Effector CD4-positive, alpha-beta T cell (primary cell): ENCODE results near the gene CBX1.
"Not testable (repeated sequence)": the region's sequence is repeated elsewhere in the genome, so short reads cannot be mapped to it uniquely, and the experiment has no call there.

Source experiments
- DNase-seq: peaks from one replicate; pipeline ENCODE4 v3.0.0-alpha.2; 2020

The CBX1 gene

DNA sequence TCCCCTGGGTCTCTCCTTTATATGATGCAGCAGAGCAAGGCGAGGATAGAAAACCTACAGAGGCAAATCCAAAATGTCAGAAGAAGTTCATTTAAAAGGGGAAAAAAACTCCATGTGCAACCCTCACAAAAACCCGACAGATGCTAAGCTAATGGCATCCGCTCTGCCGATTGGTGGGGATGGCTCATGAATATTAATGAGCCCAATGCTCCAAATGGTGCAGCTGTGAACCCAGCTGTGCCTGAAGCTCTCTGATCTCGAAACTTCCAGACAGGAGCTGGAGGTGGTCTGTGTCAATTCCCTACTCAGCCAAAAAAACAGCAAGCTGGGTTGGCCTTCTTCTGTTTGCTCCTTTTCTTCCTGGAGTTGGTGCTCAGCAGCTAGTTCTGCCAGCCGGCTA is 21.8 kb upstream of the CBX1 start:
- DNase-seq = no peak

DNA sequence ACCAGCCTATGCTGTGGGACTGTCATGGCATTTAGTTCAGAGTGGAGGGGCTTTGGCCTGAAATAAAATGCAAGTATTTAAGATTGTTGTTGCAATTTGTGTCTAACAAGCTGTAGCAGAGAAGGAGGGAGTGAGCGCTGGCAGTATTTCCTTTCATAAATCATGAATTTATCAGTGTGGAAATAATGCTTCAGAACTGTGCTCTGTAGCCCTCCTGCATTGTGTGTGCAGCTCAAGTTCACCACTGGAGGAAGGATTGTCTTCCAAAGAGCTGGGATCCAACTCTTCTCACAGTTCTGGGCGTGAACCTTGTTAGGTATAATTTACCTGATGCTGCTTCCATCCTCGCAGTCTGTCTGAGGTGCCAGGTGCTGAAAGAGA is 21.4 kb upstream of the CBX1 start:
- no peak for DNase-seq

DNA sequence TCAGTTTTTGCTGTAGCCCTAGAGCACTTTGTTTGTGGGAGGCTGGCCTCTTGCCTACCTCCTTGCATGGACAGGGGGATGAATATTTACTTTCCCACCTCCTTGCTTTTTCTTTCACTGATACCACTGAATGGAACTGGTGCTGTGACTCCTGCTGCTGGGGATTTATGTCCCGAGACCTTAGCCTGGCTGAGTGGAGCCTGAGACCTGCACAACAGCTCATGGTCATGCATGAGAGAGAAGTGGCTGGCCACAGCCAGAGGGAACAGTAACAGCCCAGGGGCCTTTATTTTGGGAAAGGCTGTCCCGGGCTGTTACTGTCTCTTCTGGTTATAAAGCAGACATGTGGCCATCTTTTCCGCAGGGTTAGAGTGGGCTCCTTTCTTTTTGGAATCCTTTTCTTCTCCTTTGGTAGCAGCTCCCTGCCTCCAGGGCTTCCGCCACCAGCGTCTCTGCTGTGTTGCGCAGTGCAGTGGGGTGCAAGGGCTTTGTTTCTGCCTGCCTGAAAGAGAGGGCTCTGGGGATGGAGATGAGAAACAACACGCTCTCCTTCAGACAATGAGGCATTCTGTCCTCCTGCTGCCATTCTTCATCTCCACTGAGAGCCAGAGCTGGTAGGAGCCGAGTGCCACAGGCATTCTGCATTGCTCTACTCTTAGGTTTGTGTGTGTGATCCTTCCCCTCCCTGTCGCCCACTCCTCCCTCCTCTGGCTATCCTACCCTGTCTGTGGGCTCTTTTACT is 20.8 kb upstream of the CBX1 start:
- no peak for DNase-seq

DNA sequence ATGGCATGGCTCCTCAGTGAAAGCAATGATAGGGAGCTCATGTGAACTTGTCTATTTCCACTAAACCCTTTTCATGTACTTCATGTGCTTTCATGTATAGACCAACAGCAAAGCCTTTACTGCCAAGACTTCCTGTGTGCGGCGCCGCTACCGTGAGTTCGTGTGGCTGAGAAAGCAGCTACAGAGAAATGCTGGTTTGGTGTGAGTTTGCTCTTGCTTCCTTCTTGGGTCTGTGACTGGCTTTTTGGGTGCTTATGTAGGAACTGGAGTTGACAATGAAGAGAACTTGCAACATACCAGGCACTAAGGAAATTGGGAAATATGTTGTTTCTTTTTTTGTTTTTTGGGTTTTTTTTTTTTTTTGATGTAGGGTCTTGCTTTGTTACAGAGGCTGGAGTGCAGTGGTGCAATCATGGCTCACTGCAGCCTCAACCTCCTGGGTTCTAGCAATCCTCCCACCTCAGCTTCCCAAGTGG is 12.0 kb upstream of the CBX1 start:
- peak; percentile 23 for DNase-seq

DNA sequence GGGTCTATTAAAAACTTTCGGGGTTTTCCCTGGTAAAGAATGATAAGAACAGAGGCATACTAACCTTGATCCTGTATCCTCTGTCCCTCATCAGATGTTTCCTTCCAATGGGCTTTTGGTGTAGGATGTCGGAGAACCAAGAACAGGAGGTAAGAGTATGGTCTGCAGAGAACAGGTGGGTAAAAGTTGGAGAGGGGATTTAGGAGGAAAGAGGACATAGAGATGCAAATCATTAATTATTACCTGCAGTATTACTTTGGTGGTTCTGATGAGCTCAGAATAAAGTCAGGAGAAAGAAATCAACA is 10.6 kb upstream of the CBX1 start:
- DNase-seq = no peak

GRCh38 chr17:48110761-48111160 is 9.5 kb upstream of the CBX1 start:
- DNase-seq = no peak

GRCh38 chr17:48107137-48108055 is 6.1 kb upstream of the CBX1 start, which contains the start of gene SNX11:
TSS of gene SNX11 (plus strand) at chr17:48107766. CDS start at chr17:48112044, 4,278 bp downstream.
- peak; percentile 96 for DNase-seq

GRCh38 chr17:48106802-48107136 is 5.5 kb upstream of the CBX1 start:
- DNase-seq = no peak

GRCh38 chr17:48104440-48104839 is 3.2 kb upstream of the CBX1 start:
- DNase-seq = no peak

DNA sequence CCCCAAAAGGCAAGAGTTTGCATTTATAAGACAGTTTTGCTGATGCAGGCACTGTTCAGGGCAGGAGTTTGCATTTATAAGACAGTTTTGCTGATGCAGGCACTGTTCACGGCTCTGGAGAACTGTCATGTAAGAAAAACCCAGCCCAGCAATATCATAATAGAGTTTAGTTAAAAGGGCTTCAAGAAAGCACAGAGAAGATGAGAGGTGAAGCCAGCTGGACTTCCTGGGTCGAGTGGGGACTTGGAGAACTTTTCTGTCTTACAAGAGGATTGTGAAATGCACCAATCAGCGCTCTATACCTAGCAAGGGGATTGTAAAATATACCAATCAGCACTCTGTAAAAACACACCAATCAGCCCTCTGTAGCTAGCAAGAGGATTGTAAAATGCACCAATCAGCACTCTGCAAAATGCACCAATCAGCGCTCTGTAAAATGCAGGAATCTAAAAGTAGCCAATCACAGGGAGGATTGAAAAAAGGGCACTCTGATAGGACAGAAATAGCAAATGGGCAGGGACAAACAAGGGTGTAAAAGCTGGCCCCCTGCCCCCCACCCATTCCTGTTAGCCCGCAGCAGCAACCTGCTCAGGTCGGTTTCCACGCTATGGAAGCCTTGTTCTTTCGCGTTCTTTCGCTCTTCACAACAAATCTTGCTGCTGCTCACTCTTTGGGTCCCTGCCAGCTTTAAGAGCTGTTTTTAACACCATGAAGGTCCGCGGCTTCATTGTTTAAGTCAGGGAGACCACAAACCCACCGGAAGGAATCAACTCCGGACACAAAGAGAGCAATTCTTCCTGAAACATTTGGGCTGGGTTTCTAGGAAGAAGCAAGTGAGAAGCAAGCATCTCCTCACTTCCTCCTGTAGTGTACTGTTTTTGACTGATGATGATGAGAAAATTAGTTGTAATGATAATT is 1.8 kb upstream of the CBX1 start:
- no peak for DNase-seq

DNA sequence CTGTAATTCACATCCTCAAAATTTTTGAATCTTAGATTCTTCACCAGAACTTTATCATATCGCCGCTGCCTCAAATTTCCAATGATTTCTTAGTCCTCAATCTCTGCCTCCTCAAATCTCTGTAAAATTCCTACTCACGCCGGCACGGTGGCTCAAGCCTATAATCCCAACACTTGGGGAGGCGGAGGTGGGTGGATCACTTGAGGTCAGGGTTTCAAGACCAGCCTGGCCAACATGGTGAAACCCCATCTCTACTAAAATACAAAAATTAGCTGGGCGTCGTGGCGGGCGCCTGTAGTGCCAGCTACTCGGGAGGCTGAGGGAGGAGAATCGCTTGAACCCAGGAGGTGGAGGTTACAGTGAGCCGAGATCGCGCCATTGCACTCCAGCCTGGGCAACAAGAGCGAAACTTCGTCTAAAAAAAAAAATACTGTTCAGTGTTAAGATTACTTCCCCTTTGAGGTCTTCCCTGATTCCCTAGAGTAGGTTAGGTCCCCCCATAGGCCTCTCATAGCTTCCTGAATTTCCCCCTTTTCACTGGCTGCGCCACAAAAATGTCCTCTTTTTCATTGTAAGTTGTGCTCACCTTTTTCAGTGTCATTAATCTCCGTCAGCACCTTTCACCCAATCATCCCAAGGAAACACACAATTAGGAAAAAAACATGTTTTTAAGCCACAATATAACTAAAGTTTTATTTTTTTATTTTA is 919 bp upstream of the CBX1 start:
- DNase-seq = no peak

DNA sequence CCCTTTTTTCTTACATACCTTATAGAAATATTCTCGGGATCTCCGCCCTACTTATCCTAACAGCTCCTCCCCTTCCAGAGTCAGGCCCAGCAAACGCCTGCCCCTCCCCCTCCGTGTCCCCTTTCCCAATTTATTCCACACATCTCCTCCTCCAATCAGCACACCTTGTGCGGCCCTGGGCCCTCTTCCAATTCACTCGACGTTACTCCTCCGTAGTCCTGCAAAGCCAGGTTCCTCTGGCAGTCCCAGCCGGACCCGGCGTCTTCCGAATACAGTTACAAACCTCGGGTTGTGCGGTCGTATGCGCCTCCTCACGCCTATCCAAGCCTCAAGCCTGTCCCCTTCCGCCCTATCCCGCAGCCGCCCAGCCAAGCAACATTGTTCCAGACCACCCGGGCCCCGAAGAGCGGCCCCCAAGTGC is 677 bp downstream of the CBX1 start:
- no peak for DNase-seq

DNA sequence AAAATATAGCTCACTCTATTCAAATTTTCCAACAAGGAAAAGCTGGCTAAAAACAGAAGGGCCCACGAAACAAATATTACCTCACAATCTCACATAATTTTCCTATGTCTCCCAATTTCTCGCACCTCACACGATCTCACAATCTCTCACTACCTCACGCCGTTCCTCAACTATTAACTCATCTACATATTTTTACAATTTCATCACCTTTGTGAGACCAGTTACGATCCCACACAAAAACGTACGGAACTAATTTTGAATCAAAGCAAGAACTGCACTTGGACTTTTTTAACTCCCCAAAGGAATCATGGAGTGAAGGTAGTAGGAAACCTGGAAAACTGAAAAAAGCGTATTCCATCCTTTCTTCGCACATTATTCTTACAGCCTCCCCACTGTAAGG is 1.1 kb downstream of the CBX1 start:
- DNase-seq = no peak

GRCh38 chr17:48095611-48096010 is 5.7 kb downstream of the CBX1 start:
- no peak for DNase-seq

DNA sequence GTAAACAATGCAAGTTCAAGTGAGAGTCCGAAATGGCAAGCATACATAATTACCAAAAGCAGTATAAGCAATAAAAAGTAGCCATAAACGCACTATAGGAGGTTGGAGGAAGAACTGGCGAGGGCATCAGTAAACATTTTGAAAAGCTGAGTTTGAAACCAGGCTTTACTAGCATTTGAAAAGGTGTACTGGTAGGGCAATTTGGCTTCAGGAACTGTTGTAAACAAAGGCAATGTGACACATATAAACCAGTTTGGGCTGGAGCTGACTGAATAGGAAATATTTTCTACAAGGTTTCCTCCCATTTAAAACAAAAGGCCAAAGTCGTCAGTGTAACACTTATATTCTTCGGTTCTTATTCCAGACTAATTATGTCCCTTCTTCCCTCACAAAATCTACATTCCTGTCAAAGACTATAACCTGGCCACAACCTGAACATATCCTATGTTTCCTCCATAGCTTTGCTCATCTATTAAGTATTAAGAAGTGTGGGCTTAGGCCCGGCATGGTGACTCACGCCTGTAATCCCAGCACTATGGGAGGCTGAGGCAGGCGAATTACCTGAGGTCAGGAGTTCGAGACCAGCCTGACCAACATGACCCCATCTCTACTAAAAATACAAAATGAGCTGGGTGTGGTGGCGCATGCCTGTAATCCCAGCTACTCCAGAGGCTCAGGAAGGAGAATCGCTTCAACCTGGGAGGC is 7.8 kb downstream of the CBX1 start:
- DNase-seq = no peak

DNA sequence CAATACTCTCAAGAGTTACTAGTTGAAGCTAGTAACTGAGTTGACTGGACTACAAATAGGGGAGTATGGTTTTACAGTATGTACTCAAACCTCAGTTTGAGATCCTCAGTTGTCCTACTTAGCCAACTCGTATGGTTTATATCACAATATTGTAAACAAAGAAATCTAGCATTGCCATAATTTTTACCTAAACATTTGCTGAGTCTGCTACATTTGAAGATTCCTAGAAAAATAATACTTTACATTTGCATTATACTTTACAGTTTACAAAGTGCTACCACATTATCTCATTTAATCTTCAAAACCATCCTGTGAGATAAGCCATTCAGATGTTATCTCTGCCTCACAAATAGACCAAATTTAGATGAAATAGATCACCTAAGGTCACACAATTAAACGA is 16.3 kb downstream of the CBX1 start:
- no peak for DNase-seq

DNA sequence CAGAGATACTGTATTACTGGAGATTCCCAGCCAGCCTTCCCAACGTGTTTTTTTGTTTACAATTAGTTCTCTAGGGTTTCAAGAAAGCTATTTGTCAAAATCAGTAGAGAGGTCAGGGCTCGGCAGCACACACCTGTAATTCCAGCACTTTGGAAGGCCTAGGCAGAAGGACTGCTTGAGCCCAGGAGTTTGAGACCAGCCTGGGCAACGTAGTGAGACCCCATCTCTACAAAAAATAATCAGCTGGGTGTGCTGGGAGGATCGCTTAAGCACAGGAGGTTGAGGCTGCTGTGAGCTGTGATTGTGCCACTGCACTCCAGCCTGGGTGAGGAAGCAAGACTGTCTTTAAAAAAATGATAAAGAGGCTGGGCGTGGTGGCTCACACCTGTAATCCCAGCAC is 19.4 kb downstream of the CBX1 start:
- DNase-seq = no peak

DNA sequence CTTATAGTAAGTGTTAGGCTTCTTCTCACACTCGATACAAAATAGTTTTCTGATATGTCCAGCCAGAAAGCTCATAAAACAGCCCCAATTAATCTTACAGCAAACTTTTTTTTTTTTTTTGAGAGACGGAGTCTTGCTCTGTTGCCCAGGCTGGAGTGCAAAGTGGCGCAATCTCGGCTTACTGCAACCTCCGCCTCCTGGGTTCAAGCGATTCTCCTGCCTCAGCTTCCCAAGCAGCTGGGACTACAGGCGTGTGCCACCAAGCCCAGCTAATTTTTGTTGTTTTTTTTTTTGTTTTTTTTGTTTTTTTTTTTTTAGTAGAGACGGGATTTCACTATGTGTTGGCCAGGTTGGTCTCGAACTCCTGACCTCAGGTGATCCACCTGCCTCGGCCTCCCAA is 24.1 kb downstream of the CBX1 start:
- DNase-seq = not testable (repeated sequence)

- DNase-seq = peak; percentile 76
Measured at GRCh38 chr17:48074322-48075081, 26.8 kb downstream of the CBX1 start.

GRCh38 chr17:48073566-48074094 is 27.6 kb downstream of the CBX1 start:
- DNase-seq = not testable (repeated sequence)

GRCh38 chr17:48072811-48073210 is 28.5 kb downstream of the CBX1 start:
- DNase-seq = not testable (repeated sequence)
